Esophagus muscularis mucosa (tissue), 3 donors: Measurements from ENCODE around the gene CNTN5.

Experiments used
- CTCF ChIP-seq, 3 experiments: fragments of 200-600 bp in 2 of 3; fragments of 450-650 bp in 1 of 3; sonication (generic) in 2 of 3; IDR thresholded peaks; one replicate each; pipeline ENCODE4 v1.5.1; 2017 to 2019; ENCODE audit warnings: antibody characterized with exemption in 3 of 3, mild to moderate bottlenecking in 2 of 3, moderate library complexity in 1 of 3
- EP300 ChIP-seq: sonication (generic); formaldehyde crosslinking; IDR thresholded peaks from one replicate; pipeline ENCODE4 v1.6.1; 2017; ENCODE audit warnings: antibody characterized with exemption

GRCh38 chr11:99020352-99021225, at the start of gene CNTN5:
- TF ChIP-seq CTCF (IDR thresholded peaks at IDR 0.05): no peak
- TF ChIP-seq EP300: no peak
